MG63 (cell line): ENCODE results near the gene CNEP1R1. TPM values are rescaled to one million over a fixed set of nuclear protein-coding genes. Genes with fewer than 3 reads are reported as not detected.

Experiments
- DNase-seq: peaks from one replicate; pipeline ENCODE4 v3.0.0-alpha.2; 2020
- H3K27me3 ChIP-seq: fragments of 250-450 bp; sonication (Bioruptor Pico); 2 replicates; pipeline ENCODE4 v1.5.1; 2020; ENCODE audit warnings: mild to moderate bottlenecking, moderate library complexity
- H3K36me3 ChIP-seq: fragments of 250-450 bp; sonication (Bioruptor Pico); 2 replicates; pipeline ENCODE4 v1.5.1; 2020; ENCODE audit warnings: mild to moderate bottlenecking, moderate library complexity
- H3K4me3 ChIP-seq: fragments of 250-450 bp; sonication (Bioruptor Pico); 2 replicates; pipeline ENCODE4 v1.5.1; 2020; ENCODE audit warnings: mild to moderate bottlenecking, moderate library complexity
- H3K9me3 ChIP-seq: fragments of 250-450 bp; sonication (Bioruptor Pico); 2 replicates; pipeline ENCODE4 v1.5.1; 2020; ENCODE audit warnings: mild to moderate bottlenecking, moderate library complexity
- total RNA-seq: library from RNA; depleted of rRNA; stranded (reverse); fragments of >200 nt; shearing (Covaris generic); gene quantifications from 2 replicates; pipeline ENCODE4 v1.2.3, GENCODE V29; 2014; ENCODE audit warnings: low replicate concordance; rRNA removed

The CNEP1R1 gene
- total RNA-seq: 16.7 and 20.0 TPM in 2 replicates

- H3K4me3 ChIP-seq: peak within 1 kb of the TSS; percentile 78
- H3K9me3 ChIP-seq: no peaks in the 10 kb centered on the region
- H3K36me3 ChIP-seq: peaks cover 4% of the 10 kb centered on the region
- H3K27me3 ChIP-seq: no peaks in the 10 kb centered on the region
- peak; percentile 87 for DNase-seq
These were observed at the start of gene CNEP1R1 for GRCh38 chr16:50024684-50025536. Gene CNEP1R1 (plus strand): TSS chr16:50025225. CDS start chr16:50025316, 91 bp downstream.

- Histone ChIP-seq H3K4me3 (no peak overlapping the region), H3K27me3 (no peaks in the 10 kb centered on the region), H3K9me3 (no peaks in the 10 kb centered on the region), H3K36me3 (no peaks in the 10 kb centered on the region)
- DNase-seq: no peak
These were observed 47.6 kb upstream of the CNEP1R1 start for GRCh38 chr16:49977427-49977826.

- Histone ChIP-seq H3K27me3 (no peaks in the 10 kb centered on the region), H3K4me3 (no peak overlapping the region), H3K9me3 (no peaks in the 10 kb centered on the region), H3K36me3 (no peaks in the 10 kb centered on the region)
- DNase-seq: no peak
These were observed 46.3 kb upstream of the CNEP1R1 start for GRCh38 chr16:49978569-49979326.

- no peak for DNase-seq
- H3K27me3 ChIP-seq: no peaks in the 10 kb centered on the region
- H3K36me3 ChIP-seq: no peaks in the 10 kb centered on the region
- H3K9me3 ChIP-seq: no peaks in the 10 kb centered on the region
- H3K4me3 ChIP-seq: no peak overlapping the region
These were observed 44.9 kb upstream of the CNEP1R1 start for GRCh38 chr16:49980166-49980565.

GRCh38 chr16:49986351-49987124 lies 38.5 kb upstream of the CNEP1R1 start:
- Histone ChIP-seq H3K27me3 (no peaks in the 10 kb centered on the region), H3K4me3 (peak overlapping the region; percentile 18), H3K36me3 (no peaks in the 10 kb centered on the region), H3K9me3 (no peaks in the 10 kb centered on the region)
- peak; percentile 55 for DNase-seq

- H3K4me3 ChIP-seq: no peak overlapping the region
- H3K36me3 ChIP-seq: no peaks in the 10 kb centered on the region
- no peaks in the 10 kb centered on the region for H3K9me3 ChIP-seq
- H3K27me3 ChIP-seq: no peaks in the 10 kb centered on the region
- no peak for DNase-seq
These were observed 37.6 kb upstream of the CNEP1R1 start for GRCh38 chr16:49987381-49987780.

- no peak overlapping the region for H3K4me3 ChIP-seq
- no peaks in the 10 kb centered on the region for H3K9me3 ChIP-seq
- no peaks in the 10 kb centered on the region for H3K27me3 ChIP-seq
- no peak for DNase-seq
- no peaks in the 10 kb centered on the region for H3K36me3 ChIP-seq
These were observed 32.2 kb upstream of the CNEP1R1 start for GRCh38 chr16:49992825-49993224.

GRCh38 chr16:49993579-49993978 lies 31.4 kb upstream of the CNEP1R1 start:
- DNase-seq: no peak
- no peaks in the 10 kb centered on the region for H3K9me3 ChIP-seq
- H3K4me3 ChIP-seq: no peak overlapping the region
- no peaks in the 10 kb centered on the region for H3K36me3 ChIP-seq
- no peaks in the 10 kb centered on the region for H3K27me3 ChIP-seq

- no peak for DNase-seq
- no peaks in the 10 kb centered on the region for H3K9me3 ChIP-seq
- no peaks in the 10 kb centered on the region for H3K27me3 ChIP-seq
- no peaks in the 10 kb centered on the region for H3K36me3 ChIP-seq
- H3K4me3 ChIP-seq: no peak overlapping the region
These were observed 31.0 kb upstream of the CNEP1R1 start for GRCh38 chr16:49994006-49994405.

GRCh38 chr16:49995720-49996119 lies 29.3 kb upstream of the CNEP1R1 start:
- no peaks in the 10 kb centered on the region for H3K9me3 ChIP-seq
- H3K4me3 ChIP-seq: no peak overlapping the region
- DNase-seq: no peak
- H3K36me3 ChIP-seq: no peaks in the 10 kb centered on the region
- no peaks in the 10 kb centered on the region for H3K27me3 ChIP-seq

GRCh38 chr16:49997721-49998251 lies 27.2 kb upstream of the CNEP1R1 start:
- DNase-seq: no peak
- Histone ChIP-seq H3K27me3 (no peaks in the 10 kb centered on the region), H3K36me3 (no peaks in the 10 kb centered on the region), H3K9me3 (no peaks in the 10 kb centered on the region), H3K4me3 (no peak overlapping the region)

- Histone ChIP-seq H3K27me3 (no peaks in the 10 kb centered on the region), H3K36me3 (no peaks in the 10 kb centered on the region), H3K9me3 (no peaks in the 10 kb centered on the region), H3K4me3 (no peak overlapping the region)
- DNase-seq: no peak
These were observed 26.0 kb upstream of the CNEP1R1 start for GRCh38 chr16:49998991-49999390.

GRCh38 chr16:50001144-50001543 lies 23.9 kb upstream of the CNEP1R1 start:
- no peaks in the 10 kb centered on the region for H3K27me3 ChIP-seq
- no peak overlapping the region for H3K4me3 ChIP-seq
- H3K9me3 ChIP-seq: no peaks in the 10 kb centered on the region
- no peak for DNase-seq
- H3K36me3 ChIP-seq: no peaks in the 10 kb centered on the region

GRCh38 chr16:50002190-50002589 lies 22.8 kb upstream of the CNEP1R1 start:
- Histone ChIP-seq H3K36me3 (no peaks in the 10 kb centered on the region), H3K27me3 (no peaks in the 10 kb centered on the region), H3K9me3 (no peaks in the 10 kb centered on the region), H3K4me3 (no peak overlapping the region)
- no peak for DNase-seq

- no peaks in the 10 kb centered on the region for H3K36me3 ChIP-seq
- no peak overlapping the region for H3K4me3 ChIP-seq
- H3K9me3 ChIP-seq: no peaks in the 10 kb centered on the region
- no peak for DNase-seq
- no peaks in the 10 kb centered on the region for H3K27me3 ChIP-seq
These were observed 20.8 kb upstream of the CNEP1R1 start for GRCh38 chr16:50004239-50004638.

GRCh38 chr16:50006964-50007363 lies 18.1 kb upstream of the CNEP1R1 start:
- no peaks in the 10 kb centered on the region for H3K36me3 ChIP-seq
- H3K4me3 ChIP-seq: no peak overlapping the region
- no peaks in the 10 kb centered on the region for H3K9me3 ChIP-seq
- no peaks in the 10 kb centered on the region for H3K27me3 ChIP-seq
- no peak for DNase-seq

GRCh38 chr16:50007744-50008143 lies 17.3 kb upstream of the CNEP1R1 start:
- H3K27me3 ChIP-seq: no peaks in the 10 kb centered on the region
- DNase-seq: no peak
- H3K9me3 ChIP-seq: no peaks in the 10 kb centered on the region
- no peak overlapping the region for H3K4me3 ChIP-seq
- H3K36me3 ChIP-seq: no peaks in the 10 kb centered on the region
